ENCODE results near the gene CSRP2.

Gene CSRP2

DNA sequence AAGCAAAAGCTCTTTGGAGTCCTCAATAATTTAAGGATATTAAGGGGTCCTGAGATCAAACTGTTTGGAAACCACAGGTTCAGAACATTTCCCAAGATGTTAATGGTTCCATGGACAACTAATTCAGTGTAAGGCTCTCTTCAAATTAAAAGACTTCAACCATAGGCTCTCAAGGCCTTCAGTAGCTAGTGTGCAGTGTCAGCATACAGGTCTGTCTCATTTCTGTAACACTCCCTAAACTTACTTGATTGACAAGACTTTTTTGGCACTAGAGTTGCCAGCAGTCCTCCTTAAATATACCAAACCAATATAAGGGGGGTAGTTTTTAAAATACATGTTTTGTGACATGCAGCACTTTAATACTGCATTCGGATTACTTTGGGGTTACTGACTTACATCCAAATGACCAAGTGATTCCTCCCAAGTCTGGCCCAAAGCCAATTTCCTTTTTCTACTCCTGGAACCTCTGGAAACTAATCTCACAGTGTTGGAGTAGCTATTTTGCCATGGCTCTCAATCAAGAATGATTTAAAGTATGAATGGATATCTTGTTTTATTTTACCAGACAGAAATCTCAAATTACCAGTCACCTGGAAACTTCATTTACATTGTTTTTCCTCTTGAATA is 22.7 kb downstream of the CSRP2 start:
- H3K4me3 ChIP-seq (ENCODE audit: control insufficient read depth, low read depth, low read length), result no peak overlapping the region
- no peak for DNase-seq (ENCODE audit: low read depth)
- TF ChIP-seq, protein P1, sequence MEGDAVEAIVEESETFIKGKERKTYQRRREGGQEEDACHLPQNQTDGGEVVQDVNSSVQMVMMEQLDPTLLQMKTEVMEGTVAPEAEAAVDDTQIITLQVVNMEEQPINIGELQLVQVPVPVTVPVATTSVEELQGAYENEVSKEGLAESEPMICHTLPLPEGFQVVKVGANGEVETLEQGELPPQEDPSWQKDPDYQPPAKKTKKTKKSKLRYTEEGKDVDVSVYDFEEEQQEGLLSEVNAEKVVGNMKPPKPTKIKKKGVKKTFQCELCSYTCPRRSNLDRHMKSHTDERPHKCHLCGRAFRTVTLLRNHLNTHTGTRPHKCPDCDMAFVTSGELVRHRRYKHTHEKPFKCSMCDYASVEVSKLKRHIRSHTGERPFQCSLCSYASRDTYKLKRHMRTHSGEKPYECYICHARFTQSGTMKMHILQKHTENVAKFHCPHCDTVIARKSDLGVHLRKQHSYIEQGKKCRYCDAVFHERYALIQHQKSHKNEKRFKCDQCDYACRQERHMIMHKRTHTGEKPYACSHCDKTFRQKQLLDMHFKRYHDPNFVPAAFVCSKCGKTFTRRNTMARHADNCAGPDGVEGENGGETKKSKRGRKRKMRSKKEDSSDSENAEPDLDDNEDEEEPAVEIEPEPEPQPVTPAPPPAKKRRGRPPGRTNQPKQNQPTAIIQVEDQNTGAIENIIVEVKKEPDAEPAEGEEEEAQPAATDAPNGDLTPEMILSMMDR (IDR thresholded peaks at IDR 0.05; ENCODE audit: control insufficient read depth, insufficient read depth, low read depth, low read length, missing control alignments), result no peak

DNA sequence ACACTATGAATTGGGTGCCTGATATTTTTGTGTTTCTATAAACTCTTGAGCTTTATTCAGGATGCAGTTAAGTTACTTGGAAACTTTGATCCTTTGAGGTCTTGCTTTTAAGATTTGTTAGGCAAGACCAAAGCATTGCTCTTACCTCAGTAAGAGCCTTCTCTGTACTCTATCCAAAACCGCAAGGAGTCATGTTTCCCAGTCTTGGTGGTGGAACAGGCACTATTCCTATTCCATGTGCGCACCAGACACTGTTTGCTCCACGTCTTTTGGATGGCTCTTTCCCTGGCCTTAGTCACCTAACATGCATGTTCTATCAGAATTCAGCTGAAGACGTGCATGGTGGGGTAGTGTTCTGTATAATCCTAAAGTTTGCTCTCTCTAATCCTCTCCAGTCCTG is 23.5 kb downstream of the CSRP2 start:
- DNase-seq (ENCODE audit: low read depth), result peak; percentile 72
- H3K4me3 ChIP-seq (ENCODE audit: control insufficient read depth, low read depth, low read length), result no peak overlapping the region
- TF ChIP-seq, protein P1 (IDR thresholded peaks at IDR 0.05; ENCODE audit: control insufficient read depth, insufficient read depth, low read depth, low read length, missing control alignments), result no peak

DNA sequence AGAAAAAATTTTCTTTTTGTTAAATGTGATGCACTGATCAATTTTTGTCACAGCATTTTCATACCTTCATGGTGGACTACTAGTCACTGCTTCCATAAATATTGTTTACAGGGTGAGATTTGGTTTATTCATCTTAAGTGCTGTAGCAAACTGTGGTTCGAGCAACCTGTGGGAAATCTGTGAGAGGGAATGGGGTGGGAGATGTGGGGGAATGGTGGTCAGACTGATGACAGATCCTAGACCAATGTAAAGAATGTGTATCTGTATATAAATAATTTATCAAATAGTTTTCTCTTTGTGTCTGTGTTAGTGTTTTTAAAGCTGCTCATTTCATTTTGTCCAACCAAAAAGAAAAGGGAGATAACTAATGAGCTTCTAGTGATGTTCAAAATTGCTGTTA is 26.7 kb downstream of the CSRP2 start:
- H3K4me3 ChIP-seq (ENCODE audit: control insufficient read depth, low read depth, low read length), result no peak overlapping the region
- TF ChIP-seq, protein P1 (IDR thresholded peaks at IDR 0.05; ENCODE audit: control insufficient read depth, insufficient read depth, low read depth, low read length, missing control alignments), result no peak
- no peak for DNase-seq (ENCODE audit: low read depth)

DNA sequence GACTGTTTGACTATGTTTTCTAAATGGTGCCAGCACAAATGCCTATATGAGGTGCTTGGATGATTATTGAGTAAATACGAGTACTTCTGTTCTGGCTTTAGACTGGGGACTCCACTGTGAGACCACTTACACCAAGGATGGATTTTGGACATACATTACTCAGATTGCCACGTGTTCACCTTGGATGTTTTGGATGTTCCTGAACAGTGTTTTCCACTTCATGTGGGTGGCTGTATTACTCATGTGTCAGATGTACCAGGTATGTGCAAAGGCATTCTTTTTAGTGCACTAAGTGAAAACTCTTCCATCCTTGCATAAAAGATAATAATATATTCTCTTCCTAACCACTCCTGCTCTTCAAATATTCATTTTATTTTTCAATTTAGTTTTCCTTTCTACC is 30.7 kb downstream of the CSRP2 start:
- DNase-seq (ENCODE audit: low read depth), result no peak
- no peak overlapping the region for H3K4me3 ChIP-seq (ENCODE audit: control insufficient read depth, low read depth, low read length)
- TF ChIP-seq, protein P1 (IDR thresholded peaks at IDR 0.05; ENCODE audit: control insufficient read depth, insufficient read depth, low read depth, low read length, missing control alignments), result no peak

DNA sequence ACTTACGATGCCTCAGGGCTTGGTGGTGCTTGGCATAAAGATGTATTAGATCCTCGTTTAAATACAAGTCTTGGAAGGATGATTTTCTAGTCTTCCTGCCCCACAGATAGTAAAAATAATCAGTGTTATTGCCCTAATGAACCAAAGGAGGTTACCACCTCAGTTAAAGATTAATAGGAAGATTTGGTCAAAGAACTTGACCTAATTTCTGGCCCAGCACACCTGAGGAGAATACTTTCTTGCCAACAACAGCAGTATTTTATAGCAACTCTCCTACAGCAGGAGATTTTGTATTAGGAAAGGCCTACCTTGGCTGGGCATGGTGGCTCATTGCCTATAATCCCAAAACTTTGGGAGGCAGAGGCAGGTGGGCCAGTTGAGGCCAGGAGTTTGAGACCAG is 31.6 kb downstream of the CSRP2 start:
- H3K4me3 ChIP-seq (ENCODE audit: control insufficient read depth, low read depth, low read length), result no peak overlapping the region
- TF ChIP-seq, protein P1 (IDR thresholded peaks at IDR 0.05; ENCODE audit: control insufficient read depth, insufficient read depth, low read depth, low read length, missing control alignments), result no peak
- no peak for DNase-seq (ENCODE audit: low read depth)

DNA sequence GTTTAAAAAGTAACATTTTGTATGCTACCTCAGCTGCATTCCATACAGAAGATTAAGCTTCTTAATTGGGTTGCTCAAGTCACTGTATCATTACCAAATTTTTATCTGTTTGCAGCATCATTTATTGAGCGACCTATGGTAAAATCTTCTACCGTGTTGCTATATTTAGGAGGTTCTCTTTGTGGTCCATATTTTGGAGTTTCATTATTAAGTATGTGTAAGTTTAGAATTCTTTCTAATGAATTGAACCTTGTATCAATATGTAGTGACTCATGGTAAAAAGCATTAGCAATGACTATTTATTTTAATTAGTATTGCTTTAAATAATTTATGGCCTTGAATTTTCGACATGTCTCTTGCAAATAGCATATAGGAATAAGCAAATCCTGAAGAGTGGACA is 42.2 kb downstream of the CSRP2 start:
- no peak overlapping the region for H3K4me3 ChIP-seq (ENCODE audit: control insufficient read depth, low read depth, low read length)
- TF ChIP-seq, protein P1 (IDR thresholded peaks at IDR 0.05; ENCODE audit: control insufficient read depth, insufficient read depth, low read depth, low read length, missing control alignments), result no peak
- DNase-seq (ENCODE audit: low read depth), result no peak

DNA sequence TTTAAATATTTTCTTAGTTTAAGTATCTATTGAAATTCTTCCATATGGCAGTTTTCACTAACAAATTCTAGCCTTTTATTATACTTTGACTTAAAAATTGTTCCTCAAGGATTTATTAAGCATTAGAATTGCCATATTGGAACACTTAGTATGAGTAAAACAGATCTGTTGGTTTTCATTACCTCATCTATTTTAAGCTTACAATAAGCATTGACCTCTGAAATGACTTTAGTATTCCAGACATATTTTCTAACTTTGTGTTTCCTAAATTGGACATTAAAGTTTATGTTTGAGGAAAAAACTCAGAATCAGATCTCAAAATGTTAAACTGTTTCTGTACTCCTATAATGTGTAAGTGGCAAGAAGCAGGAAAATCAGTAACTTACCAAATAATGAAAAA is 48.4 kb downstream of the CSRP2 start:
- TF ChIP-seq, protein P1 (IDR thresholded peaks at IDR 0.05; ENCODE audit: control insufficient read depth, insufficient read depth, low read depth, low read length, missing control alignments), result no peak
- no peak for DNase-seq (ENCODE audit: low read depth)
- H3K4me3 ChIP-seq (ENCODE audit: control insufficient read depth, low read depth, low read length), result no peak overlapping the region

Measured in AG09309 (cell line).